Measurements from ENCODE around the gene RIPK1.
A peak's percentile ranks its signal among the peaks of the same experiment; 100 is the strongest.
"Not testable (repeated sequence)": the region's sequence is repeated elsewhere in the genome, so short reads cannot be mapped to it uniquely, and the experiment has no call there.

The RIPK1 gene

DNA sequence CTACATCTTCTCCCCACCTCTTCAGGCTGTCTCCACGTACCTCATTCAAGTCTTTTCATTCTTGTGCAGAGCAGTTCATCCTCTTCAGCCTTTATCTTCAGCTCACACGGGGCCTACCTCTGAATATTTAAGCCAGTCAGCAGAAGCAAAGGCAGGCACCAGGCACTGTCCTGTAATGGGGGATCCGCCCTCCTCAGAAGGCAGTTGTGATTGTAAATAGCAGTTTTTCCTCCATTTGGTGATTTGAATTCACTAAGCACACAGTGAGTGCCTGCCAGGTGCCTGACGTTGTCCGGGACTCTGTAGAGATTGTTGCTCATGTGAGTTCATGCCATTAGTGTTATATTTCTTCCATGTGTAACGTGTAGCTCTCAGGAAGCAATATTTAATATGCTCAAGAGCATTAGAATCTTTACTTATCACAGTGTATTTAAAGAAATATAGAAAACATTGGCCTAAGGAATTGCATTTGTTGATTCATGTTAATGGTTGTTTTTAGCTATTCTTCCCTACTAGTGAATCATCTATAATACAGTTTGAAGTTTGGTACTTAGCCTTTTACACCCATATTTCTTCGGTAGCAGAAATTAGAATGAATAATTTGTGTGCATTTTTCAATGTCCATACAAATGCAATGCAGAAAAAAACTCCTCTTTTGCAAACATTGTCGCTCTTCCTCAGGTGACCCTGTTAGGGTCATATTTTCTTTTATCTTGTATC is 68.2 kb downstream of the RIPK1 start:
- DNase-seq (ENCODE audit: low spot score): no peak

DNA sequence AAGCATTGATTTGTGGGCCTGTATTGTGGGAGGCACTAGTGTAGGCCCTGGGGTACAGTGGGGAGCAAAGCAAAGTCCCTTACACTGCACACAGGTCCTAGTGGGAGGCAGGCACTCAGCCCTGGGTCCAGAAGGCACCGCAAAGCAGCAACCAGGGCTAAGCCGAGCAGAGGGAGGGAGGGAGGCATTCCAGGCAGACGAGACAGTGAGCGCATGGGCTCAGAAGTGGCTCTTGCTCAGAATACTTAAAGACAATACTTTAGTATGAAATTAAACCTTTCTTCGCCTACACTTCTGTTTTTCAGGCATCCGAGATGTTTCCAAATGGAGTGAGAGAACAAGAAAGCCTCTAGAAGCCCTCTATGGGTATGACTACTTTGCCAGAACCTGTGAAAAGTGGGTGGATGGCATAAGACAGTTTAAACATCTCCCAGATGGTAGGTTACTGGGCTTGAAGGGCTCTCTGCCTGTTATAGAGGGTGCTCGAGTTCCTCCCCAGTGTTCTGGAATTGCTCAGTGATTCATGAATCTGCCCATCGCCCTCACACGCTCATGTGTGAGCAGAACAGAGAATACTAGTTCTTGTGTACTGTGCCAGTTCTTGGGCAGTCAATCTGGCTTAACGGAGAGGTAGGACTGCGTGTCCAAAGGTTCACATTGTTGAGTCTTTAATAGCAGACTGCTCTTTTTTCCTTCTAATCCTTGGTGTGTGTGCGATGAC is 68.9 kb downstream of the RIPK1 start:
- no peak for DNase-seq (ENCODE audit: low spot score)

DNA sequence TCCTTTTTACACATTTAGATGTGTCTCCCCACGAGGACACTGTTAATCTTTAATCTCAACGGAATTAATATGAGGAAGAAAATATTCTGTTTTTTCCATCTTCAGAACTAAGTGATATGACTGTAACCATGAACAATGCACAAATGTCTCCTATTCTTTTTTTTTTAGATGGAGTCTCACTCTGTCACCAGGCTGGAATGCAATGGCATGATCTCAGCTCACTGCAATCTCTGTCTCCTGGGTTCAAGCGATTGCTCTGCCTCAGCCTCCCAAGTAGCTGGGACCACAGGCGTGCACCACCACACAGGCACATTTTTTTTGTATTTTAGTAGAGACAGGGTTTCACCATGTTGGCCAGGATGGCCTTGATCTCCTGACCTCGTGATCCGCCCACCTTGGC is 69.6 kb downstream of the RIPK1 start:
- not testable (repeated sequence) for DNase-seq (ENCODE audit: low spot score)

DNA sequence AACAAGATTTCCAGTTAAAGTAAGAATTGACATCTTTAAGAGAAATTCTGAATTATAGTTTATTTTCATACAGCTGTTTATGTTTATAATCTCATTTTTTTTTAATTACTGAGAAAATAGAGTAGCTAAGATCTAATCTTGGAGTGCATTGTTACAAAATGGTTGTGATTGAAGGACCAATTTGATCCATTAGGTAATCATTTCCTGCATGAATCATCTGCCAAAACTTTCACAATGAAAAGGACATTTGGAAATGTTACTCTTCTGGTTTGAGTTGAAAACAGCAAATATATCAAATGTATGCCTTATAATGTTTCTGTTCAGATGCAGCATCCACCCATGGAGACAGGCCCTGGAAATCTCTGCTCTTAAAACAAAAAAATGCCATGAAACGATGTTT is 70.0 kb downstream of the RIPK1 start:
- DNase-seq (ENCODE audit: low spot score): no peak

DNA sequence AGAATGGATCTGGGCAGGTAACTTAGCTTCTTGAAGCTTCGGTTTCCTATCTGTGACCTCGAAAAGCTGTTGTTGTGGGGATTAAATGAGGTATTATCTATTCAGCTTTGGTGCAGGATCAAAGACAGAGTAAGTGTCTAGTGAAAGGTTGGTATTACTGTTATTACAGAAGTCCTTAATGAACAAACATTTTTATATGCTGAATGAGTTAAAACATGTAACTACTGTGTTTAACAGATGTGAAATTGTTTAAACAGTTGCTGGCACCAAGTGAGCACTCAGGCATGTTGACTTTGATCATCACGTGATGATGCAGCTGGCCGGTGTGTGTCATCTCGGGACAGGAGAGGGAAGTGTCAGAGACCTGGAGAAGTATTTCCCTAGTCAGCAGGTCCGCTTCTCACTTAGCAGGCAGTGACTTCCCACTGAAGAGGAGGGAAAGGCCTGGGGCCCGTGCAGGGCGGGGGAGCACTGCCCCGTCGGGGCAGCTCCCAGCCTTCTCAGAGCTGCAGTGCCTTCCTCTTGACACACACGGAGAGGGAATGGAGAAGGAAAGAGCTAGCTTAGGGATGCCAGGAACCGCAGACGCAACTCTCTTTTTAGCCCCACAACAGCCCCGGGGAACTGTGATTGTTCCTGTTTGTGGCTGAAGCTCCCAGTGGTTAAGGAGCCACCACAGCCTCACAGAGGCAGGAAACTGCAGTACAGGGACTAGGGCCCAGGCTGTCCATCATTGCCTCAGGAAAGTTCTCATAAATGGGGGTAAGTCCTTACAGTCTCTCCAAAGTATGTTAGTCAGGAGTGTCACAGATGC is 71.0 kb downstream of the RIPK1 start:
- peak; percentile 45 for DNase-seq (ENCODE audit: low spot score)

DNA sequence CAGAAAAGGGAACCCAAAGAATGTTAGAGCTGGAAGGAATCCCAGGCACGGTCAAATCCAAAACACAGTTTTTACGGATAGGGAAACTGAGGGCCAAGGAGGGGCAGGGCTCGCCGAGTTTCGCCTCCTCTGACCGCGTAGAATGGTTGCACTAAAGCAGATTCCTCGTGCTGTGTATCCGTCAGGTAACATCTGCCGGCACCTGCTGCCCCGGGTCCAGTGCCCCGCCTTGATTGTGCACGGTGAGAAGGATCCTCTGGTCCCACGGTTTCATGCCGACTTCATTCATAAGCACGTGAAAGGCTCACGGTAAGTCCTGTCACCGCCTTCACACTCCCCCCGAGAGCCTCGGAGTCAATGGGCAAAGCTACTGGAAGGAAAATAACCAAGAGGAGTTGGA is 71.9 kb downstream of the RIPK1 start:
- no peak for DNase-seq (ENCODE audit: low spot score)

DNA sequence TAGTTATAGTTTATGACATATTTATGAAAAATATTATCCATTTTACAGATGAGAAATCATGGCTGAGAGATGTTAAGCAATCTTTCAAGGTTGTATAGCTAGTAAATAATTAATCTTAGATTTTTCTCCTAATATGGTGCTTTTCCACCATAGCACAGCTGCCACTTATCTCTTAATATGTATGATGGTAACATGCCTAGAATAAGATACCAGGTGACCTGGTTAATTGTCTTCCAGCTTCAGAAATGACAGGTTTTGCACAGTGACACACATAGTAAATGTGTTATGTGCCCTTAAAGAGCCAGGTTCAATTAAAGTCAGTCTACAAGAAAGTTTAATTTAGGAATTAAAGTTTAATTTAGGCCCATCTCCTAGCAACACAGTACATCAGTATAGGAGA is 74.2 kb downstream of the RIPK1 start:
- no peak for DNase-seq (ENCODE audit: low spot score)

DNA sequence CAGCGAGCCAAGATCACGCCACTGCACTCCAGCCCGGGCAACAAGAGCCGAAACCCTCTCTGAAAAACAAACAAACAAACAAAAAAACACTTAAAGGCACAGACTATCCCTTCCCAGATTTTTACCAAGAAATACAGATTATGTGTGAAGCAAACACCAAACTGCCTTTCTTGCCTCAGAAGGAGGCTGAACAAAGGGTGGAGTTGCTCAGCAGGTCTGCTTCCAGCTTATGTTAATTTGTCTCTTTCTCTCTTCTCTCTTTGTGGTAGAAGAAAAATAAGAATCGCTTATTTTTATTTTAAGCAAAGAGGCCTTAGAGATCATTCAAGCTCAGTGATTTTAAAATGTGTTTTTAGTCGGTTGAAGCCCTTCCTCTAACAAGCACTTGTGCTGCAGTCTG is 74.9 kb downstream of the RIPK1 start:
- no peak for DNase-seq (ENCODE audit: low spot score)

DNA sequence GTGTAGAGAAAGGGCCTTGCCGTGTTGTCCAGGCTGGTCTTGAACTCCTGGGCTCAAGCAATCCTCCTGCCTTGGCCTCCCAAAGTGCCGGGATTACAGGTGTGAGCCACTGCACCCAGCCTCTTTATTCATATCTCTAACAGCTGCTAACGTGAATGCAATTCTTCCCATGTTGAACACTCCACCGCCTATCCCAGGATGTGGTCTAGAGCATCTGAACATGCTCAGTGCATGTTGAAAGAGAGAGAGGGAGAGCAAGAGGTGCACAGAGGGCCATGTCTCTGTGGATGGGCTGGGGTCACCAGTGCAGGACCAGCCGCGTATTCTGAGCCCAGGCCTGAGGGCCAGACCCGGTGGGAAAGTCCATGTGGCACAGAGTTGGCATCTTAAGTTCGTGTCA is 76.3 kb downstream of the RIPK1 start:
- no peak for DNase-seq (ENCODE audit: low spot score)

DNA sequence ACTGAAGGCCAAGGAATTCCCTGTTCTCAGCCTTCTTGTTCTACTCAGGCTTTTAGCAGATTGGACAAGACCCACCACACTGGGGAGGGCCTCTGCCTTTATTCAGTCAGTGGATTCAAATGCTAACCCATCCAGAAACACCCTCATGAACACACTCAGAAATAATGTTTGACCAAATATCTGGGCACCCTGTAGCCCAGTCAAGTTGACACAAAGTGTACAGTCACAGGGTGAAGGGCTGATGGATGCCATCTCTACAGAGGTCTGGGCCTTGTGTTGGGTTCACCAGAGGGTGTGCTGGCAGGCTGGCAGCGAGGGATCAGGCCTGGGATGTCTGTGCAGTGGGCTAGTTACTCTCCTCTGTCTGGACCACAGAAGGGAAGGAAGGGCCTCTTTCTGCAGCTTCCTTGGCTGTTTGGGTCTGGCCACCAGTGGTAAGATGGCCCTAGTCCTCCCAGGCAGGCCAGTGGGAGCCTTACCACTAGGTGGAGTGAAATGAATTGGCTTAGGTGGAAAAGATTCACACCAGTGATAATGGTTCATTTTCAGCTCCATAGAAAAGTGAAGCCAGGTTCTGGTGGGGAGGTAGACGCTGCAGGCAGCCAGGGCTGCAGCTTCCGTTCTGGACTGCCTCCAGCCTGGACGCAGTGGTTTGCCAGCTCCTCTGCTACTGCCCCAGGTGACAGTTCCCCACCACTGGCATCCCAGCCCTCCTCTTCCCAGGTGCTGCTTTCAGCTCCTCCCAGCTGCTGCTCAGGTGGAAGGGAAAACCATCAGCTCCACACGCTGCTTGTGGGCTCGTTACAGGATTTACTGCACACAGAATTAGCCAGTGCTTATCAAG is 79.8 kb downstream of the RIPK1 start:
- DNase-seq (ENCODE audit: low spot score): no peak

DNA sequence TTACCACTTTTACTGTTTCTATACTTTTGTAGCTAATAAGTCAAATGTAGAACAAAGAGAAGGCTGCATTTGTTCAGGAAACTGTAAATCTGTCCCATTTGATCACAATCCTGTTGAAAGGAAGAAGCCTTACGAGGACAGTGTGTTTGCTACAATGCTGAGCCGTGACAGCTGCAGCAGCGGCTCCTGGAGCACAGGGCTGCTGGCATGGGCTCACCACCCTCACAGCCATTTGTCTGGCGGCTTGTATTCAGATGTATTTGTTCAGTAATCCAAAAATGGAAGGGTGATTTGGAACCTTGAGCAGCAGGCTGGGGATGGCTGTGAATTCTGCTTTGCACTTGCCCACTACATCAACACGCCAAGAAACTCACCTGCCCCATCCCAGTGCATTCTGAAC is 83.4 kb downstream of the RIPK1 start:
- DNase-seq (ENCODE audit: low spot score): no peak

DNA sequence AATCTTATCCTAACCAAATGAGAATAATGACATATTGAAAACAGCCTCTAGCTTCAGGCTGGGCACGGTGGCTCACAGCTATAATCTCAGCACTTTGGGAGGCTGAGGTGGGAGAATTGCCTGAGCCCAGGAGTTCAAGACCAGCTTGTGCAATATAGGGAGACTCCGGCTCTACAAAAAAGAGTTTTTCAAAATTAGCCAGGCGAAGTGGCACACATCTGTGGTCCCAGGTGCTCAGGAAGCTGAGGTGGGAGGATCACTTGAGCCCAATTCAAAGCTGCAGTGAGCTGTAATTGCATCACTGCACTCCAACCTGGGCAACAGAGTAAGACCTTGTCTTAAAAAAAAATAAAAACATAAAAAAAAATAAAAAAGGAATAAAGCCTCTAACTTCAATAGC is 84.4 kb downstream of the RIPK1 start:
- no peak for DNase-seq (ENCODE audit: low spot score)

DNA sequence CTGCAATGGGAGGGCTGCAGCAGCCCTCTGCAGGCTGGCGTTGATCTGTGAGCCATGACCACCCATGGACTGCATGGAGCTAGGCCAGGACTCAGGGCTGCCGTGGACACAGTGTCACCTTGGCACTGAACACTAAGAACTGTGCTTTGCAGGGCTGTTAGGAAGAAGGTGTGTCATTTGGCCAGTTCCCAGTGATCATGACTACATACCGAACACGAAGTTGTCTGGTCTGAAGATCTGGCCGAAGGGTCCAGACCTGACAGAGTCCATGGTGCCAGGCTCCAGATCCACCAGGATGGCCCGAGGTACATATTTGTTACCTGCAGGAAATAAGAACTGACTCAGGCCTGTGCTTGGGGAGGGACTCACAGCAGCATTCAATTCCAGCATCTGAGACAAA is 87.1 kb downstream of the RIPK1 start:
- not testable (repeated sequence) for DNase-seq (ENCODE audit: low spot score)

DNA sequence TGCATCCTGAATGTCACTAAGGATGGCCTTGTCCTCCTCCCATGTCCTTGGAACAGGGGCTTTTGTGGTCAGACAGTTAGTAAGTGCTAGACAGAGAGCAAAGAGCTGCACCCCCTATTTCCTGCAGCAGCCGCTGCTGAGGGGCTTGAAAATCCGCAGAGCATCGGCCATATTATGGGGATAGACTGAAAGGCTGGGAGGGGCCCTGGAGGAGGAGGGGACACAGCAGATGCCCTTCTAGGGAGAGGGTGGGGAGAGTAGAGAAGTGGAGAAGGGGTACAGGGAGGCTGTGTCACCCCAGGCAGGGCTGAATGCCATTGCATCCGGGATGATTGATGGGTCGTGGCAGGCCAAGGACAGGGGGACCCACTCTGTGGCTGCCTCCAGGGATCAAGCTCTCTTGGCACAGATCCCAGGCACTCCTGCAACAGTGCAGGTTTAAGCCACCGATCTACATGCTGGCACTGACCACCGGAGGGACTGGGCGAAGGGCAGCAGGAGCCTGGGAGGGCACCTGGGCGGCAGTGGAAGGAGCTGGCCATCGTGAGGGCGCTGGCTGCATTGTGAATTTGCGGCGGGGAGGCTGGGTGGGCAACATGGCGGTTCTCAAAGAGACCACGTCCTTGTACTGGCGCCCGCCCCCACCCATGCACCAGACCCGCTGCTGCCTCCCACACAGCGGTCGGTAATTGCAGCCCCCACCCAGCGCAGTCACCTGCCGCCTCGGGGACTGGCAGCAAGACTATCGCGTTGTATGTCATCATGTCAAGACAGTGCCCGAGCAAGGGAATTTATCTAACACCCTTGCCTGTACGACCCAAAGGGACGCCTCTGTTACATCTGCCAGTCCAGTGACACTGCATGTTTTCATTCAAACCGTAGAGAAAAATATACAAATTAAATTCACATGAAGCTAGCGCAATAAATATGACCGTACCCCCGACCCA is 88.2 kb downstream of the RIPK1 start:
- DNase-seq (ENCODE audit: low spot score): not testable (repeated sequence)

DNA sequence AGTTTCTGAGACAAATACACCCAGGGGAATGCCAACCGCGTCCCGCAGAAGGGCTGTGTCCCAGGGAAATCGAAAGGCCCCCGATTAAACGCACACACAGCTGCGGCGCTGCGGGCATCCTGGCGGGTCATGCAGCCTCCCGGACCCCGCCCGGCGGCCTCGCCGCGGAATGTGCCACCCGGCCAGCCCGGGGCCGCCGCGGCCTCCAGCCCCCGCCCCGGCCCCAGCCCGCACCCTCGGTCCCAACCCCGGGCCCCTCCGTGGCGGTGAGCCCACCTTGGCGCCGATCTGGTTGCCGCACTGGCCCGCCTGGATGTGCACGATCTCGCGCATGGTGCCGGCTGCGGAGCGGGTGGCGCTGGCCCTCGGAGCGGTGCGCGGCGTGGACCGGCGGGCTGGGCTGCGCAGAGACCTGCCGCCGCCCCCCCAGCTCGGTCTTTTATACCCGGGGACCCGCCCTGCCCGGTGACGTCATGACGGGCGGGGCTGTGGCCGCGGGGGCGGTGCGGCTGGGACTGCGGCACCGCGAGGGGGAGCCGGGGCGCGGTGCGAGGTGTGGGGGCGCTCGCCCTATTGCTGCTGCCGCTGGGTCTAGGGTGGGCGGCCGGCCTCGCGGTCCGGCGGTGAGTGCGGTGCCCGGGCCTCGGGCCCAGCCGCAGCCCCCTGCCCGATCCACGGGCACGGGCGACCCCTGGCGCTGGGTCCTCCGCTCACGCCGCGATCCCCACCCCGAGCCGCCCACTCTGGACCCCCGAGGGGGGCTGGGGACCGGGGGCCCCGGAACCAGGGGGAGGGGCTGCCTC is 89.0 kb downstream of the RIPK1 start, which contains the start of gene TUBB2A:
Gene TUBB2A (minus strand): TSS at position 414 of the 803 bp plus-strand sequence. CDS start 81 bp downstream, at position 333.
- peak; percentile 85 for DNase-seq (ENCODE audit: low spot score)

DNA sequence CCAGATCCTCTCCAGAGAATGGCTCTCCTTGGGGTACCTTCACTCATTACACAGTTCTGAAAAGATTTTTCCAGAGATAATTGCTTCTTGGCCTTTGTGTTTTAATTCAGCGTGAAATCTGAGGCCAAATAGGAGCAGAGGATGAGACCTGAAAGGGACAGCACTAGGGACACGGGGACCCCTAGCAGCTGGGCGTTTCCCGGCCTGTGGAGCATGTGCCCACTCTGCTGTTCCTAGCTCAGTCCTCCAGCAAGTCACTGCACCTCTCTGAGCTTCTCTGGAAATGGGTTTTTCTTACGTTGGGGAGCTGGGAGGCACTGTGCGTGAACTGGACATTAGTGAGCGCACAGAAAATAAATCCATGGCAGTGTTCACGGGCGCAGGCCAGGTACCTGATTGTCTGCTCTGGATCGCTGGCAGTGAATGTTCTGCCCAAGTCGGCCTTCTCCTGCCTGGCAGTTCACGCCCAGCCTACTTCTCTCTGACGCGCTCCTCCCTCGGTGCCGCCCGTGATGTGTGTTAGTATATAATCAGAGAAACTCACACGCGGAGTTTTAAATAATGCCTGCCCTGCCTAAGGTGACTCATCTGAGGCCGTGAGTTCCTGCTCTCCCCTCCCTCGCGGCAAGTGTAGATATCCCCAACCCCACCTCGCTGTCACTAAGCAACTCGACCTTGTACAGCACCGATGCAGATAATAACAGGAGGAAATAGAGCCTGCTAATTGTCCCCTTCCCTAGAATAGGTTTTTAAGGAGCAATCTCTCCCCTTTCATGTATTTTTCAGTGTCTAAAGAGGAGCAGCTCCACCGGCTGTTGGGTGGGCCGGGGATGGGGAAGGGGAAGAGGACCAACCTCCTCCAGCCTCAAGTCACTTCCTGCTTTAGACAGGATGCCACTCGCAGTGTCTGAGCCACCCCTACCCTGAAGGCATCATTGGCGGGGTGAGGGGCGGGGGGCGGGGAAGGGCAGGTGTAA is 91.8 kb downstream of the RIPK1 start:
- no peak for DNase-seq (ENCODE audit: low spot score)

DNA sequence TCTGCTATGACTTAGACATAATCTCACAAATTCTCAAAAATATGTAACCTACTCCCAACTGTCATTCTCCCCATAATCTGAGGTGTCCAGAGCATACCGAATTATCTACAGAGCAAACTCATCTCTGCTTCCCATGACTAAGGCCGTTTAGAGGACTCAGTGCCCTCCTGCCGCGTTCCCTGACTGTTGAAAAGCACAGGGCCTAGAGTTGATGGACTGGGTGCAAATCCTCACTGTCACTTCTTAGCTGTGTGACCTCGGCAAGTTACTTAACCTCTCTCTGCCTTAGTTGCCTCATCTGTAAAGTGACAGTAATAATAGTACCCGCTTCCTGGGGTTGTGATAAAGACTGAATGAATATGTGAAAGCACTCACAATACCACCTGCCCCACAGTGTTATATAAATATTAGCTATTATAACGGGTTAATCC is 93.8 kb downstream of the RIPK1 start:
- DNase-seq (ENCODE audit: low spot score): no peak

DNA sequence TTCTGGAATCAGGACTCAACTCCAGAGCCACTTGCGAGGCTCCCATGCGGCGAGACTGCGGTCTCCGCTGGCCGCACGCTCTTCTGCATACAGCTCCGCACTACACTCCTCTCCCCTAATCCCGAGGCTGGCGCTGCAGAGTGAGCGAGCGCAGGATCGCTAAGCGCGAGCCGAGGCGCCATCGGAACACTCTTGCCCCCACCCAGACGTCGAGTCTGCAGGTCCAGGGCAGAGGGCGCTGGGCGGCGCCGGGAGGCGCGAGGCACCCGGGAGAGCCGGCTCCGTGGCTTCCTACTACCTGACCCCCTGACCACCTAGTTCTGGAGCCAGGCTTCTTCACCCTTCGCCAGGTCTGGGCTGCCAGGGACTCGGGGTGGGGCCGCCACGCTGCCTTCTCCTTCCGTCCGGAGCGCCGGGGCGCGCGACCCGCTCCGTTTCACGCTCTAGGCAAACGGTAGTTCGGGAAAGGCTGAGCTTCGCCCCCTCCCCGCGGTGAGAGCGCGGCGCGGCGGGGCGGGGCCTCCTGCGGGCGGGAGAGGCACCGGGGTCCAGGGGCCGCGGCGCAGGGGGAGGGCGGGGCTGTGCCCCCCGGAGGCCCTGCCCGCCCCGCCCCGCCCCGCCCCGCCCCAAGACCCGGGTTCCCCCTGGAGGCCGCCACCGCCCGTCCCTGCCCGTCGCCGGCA is 94.4 kb downstream of the RIPK1 start:
- no peak for DNase-seq (ENCODE audit: low spot score)
